ENCODE data around the gene TBC1D1. TPM values are rescaled to one million over a fixed set of nuclear protein-coding genes. Genes with fewer than 3 reads are reported as not detected.
A peak's percentile ranks its signal among the peaks of the same experiment; 100 is the strongest.

Gene TBC1D1
- total and polyA plus RNA-seq, 12 donors, result 85.4 to 153 (median 106) TPM

DNA sequence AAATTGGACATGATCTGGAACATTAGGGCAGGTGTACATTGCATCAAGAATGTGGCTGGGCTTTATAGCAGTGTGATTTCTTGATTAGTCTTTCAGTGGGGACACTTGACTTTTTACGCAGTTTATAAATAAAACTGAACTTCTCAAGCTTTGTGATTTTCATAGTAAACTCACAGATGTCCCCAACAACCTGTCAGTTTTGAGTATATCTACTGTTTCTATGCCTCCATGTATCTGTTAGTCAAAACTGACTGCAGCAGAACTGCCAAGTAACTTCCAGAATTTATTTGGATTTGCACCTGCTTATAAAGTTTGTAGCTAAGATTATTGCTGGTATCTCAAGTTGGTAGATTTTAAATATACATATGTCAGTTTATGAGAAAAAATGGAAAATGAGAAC, 89.4 kb downstream of the TBC1D1 start:
- Histone ChIP-seq H3K9me3 (no peaks in the 10 kb centered on the region), H3K4me3 (no peak overlapping the region), H3K4me1 (peaks cover 0 to 72% (median 52%) of the 10 kb centered on the region in 9 donors), H3K27me3 (no peaks in the 10 kb centered on the region), H3K36me3 (peaks cover 0 to 4% (median 0%) of the 10 kb centered on the region in 9 donors), H3K27ac (no peak overlapping the region)
- TF ChIP-seq, protein P1, sequence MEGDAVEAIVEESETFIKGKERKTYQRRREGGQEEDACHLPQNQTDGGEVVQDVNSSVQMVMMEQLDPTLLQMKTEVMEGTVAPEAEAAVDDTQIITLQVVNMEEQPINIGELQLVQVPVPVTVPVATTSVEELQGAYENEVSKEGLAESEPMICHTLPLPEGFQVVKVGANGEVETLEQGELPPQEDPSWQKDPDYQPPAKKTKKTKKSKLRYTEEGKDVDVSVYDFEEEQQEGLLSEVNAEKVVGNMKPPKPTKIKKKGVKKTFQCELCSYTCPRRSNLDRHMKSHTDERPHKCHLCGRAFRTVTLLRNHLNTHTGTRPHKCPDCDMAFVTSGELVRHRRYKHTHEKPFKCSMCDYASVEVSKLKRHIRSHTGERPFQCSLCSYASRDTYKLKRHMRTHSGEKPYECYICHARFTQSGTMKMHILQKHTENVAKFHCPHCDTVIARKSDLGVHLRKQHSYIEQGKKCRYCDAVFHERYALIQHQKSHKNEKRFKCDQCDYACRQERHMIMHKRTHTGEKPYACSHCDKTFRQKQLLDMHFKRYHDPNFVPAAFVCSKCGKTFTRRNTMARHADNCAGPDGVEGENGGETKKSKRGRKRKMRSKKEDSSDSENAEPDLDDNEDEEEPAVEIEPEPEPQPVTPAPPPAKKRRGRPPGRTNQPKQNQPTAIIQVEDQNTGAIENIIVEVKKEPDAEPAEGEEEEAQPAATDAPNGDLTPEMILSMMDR (IDR thresholded peaks at IDR 0.05), result no peak
- no peak for ATAC-seq
- 93 to 96% methylated on average over 1 of the region's 1 CpG for WGBS, 2 donors
- no peak for DNase-seq
- intact Hi-C loops (cut with DNase I), result loop anchor here in 4 of 10 donors (5.0 to 10.0 kb wide), 6 partner anchors 37 to 153 kb away; partner anchors contain the start of genes PGM2 (in 1 of the 4) and TBC1D1 (in 1 of the 4)

DNA sequence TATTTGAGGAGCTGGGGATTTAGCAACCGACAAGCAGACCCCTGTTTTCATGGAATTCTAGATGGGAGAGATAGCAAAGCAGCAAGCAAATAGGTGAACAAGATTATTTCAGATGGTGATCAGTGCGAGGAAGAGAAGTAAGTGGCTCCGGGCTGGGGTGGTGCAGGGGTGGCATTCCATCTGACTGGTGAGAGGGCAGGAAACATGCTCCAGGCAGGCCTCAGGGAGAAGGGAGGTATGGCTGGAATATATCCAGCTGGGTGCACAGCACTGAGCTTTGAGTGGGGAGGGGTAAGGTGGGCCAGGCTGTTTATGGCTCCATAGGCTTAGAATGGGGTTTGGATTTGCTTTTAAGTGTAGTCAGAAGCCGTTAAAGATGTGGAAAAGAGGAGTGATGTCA, 90.5 kb downstream of the TBC1D1 start:
- DNase-seq (no peak), ATAC-seq (no peak)
- no peak overlapping the region for H3K4me3 ChIP-seq
- peaks cover 0 to 79% (median 57%) of the 10 kb centered on the region in 9 donors for H3K4me1 ChIP-seq
- no peaks in the 10 kb centered on the region for H3K27me3 ChIP-seq
- whole genome bisulfite sequencing, 2 donors, result 48 to 49% methylated on average over 4 of the region's 4 CpGs
- peak overlapping the region in 6 of 10 donors; percentile 5 to 66 (median 60) for H3K27ac ChIP-seq
- TF ChIP-seq, protein P1 (IDR thresholded peaks at IDR 0.05), result no peak
- H3K36me3 ChIP-seq, result peaks cover 0 to 4% (median 0%) of the 10 kb centered on the region in 9 donors
- H3K9me3 ChIP-seq, result no peaks in the 10 kb centered on the region
- intact Hi-C loops (cut with DNase I), result loop anchor here in 4 of 10 donors (5.0 to 10.0 kb wide), 6 partner anchors 36 to 154 kb away; partner anchors contain the start of genes PGM2 (in 1 of the 4) and TBC1D1 (in 1 of the 4)

DNA sequence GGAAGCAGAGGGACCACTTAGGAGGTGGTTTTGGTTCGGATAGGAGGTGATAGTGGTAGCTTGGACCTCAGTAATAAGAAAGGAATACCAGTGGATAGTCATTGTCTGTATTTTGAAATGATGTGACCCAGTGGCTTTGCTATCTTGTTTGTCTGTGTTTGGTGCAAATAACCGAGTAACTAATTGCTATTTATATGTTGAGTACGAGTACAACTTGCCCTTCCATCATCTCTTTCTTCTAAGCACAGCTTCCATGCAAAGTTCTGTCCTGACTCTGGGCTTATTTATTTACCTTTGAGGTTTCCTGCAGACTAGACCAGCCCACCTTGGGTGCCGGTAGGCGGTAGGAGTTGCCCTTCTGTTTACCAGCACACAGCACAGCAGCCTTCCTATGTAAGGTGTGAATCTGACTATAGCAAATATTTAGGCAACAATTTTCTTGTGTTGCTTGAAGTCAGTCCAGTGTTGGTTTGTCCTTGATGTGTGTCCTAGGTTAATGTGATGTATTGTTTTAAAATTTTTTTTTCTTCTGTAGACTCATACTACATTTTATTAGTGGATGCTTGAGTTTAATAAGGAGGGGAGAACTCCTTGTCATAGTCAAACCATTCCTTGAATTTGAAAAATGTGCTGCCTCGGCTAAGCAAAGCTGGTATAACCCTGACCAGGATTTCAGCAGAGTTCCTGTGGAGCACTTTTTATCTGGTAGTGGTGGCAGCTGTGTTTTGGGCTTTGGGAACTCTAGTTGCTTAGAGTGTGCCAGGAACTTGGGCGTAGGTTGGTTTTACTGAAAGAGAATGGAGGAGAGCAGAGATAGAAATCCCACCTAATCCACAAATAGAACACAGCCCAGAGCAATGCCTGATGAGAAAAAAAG, 91.2 kb downstream of the TBC1D1 start:
- no peak overlapping the region for H3K4me3 ChIP-seq
- H3K27ac ChIP-seq, result peak overlapping the region; percentile 14 to 66 (median 58)
- 59 to 60% methylated on average over 7 of the region's 7 CpGs for WGBS, 2 donors
- H3K4me1 ChIP-seq, result peaks cover 0 to 81% (median 52%) of the 10 kb centered on the region in 9 donors
- TF ChIP-seq, protein P1 (IDR thresholded peaks at IDR 0.05), result no peak
- H3K9me3 ChIP-seq, result no peaks in the 10 kb centered on the region
- no peaks in the 10 kb centered on the region for H3K27me3 ChIP-seq
- DNase-seq, result no peak
- ATAC-seq, result peak in 3 of 8 donors; percentile 40 to 63 (median 41)
- intact Hi-C loops (cut with DNase I), result loop anchor here in 4 of 10 donors (5.0 to 10.0 kb wide), 6 partner anchors 35 to 155 kb away; partner anchors contain the start of genes PGM2 (in 1 of the 4) and TBC1D1 (in 1 of the 4)
- peaks cover 0 to 4% (median 0%) of the 10 kb centered on the region in 9 donors for H3K36me3 ChIP-seq

DNA sequence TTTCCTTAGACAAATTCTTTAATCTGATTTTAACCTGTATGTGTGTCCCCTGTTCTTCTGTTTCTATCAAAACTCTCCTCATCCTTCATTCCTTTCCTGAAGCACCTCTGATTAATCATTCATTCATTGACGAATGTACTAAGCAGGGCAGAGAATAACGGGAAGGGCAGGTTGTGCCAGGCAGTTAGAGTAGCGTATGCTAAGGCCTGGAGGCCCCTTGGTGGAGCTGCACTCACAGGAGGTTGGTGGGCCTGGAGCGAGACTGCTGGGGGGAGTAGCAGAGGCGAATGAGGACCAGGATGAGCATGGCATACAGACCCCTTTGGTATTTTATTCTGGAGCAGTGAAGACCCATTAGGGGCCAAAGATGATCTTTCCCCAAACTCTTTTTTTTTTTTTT, 91.9 kb downstream of the TBC1D1 start:
- intact Hi-C loops (cut with DNase I), result loop anchor here in 4 of 10 donors (5.0 to 10.0 kb wide), 6 partner anchors 35 to 155 kb away; partner anchors contain the start of genes PGM2 (in 1 of the 4) and TBC1D1 (in 1 of the 4)
- Histone ChIP-seq H3K9me3 (no peaks in the 10 kb centered on the region), H3K36me3 (peaks cover 0 to 4% (median 0%) of the 10 kb centered on the region in 9 donors), H3K27me3 (no peaks in the 10 kb centered on the region), H3K4me3 (no peak overlapping the region), H3K27ac (peak overlapping the region in 9 of 10 donors; percentile 14 to 66 (median 58)), H3K4me1 (peaks cover 0 to 87% (median 58%) of the 10 kb centered on the region in 9 donors)
- DNase-seq, result no peak
- peak in 4 of 8 donors; percentile 34 to 68 (median 50) for ATAC-seq
- WGBS, 2 donors, result 68 to 75% methylated on average over 5 of the region's 5 CpGs
- TF ChIP-seq, protein P1 (IDR thresholded peaks at IDR 0.05), result no peak
